Stimulated activated naive CD8-positive, alpha-beta T cell treated with anti-CD3 and anti-CD28 coated beads, Interleukin-15, Interleukin-2, amounts not matched to agents 100 ng/mL and 50 ng/mL, for 24 hours (primary cell): ENCODE data around the gene S100A10.

Source experiments
- H3K27ac Mint-ChIP-seq: one replicate; pipeline ENCODE4 v1.8.0; 2021; ENCODE audit warnings: mild to moderate bottlenecking, mixed read lengths
- H3K27me3 Mint-ChIP-seq: one replicate; pipeline ENCODE4 v1.8.0; 2021; ENCODE audit warnings: mixed read lengths
- H3K36me3 Mint-ChIP-seq: one replicate; pipeline ENCODE4 v1.8.0; 2021; ENCODE audit warnings: low read depth, mixed read lengths
- H3K4me1 Mint-ChIP-seq: one replicate; pipeline ENCODE4 v1.8.0; 2021; ENCODE audit warnings: low read depth, mixed read lengths
- H3K4me3 Mint-ChIP-seq: one replicate; pipeline ENCODE4 v1.8.0; 2021; ENCODE audit warnings: mild to moderate bottlenecking, mixed read lengths
- H3K9me3 Mint-ChIP-seq: one replicate; pipeline ENCODE4 v1.8.0; 2021; ENCODE audit warnings: mixed read lengths

The S100A10 gene

GRCh38 chr1:151968791-151969399 lies 24.8 kb downstream of the S100A10 start:
- peaks cover 28% of the 10 kb centered on the region for H3K4me1 Mint-ChIP-seq
- H3K27ac Mint-ChIP-seq, result no peak overlapping the region
- no peak overlapping the region for H3K4me3 Mint-ChIP-seq
- no peaks in the 10 kb centered on the region for H3K36me3 Mint-ChIP-seq
- peaks cover 3% of the 10 kb centered on the region for H3K27me3 Mint-ChIP-seq
- no peaks in the 10 kb centered on the region for H3K9me3 Mint-ChIP-seq

- Mint-ChIP-seq H3K9me3 (no peaks in the 10 kb centered on the region), H3K4me3 (no peak overlapping the region), H3K27ac (no peak overlapping the region), H3K4me1 (peaks cover 24% of the 10 kb centered on the region), H3K27me3 (peaks cover 3% of the 10 kb centered on the region), H3K36me3 (no peaks in the 10 kb centered on the region)
These were observed 25.6 kb downstream of the S100A10 start for GRCh38 chr1:151968058-151968457.

GRCh38 chr1:151967091-151967490 lies 26.6 kb downstream of the S100A10 start:
- Mint-ChIP-seq H3K9me3 (no peaks in the 10 kb centered on the region), H3K36me3 (no peaks in the 10 kb centered on the region), H3K27ac (no peak overlapping the region), H3K4me1 (peaks cover 17% of the 10 kb centered on the region), H3K27me3 (peaks cover 3% of the 10 kb centered on the region), H3K4me3 (no peak overlapping the region)

- Mint-ChIP-seq H3K4me1 (peaks cover 17% of the 10 kb centered on the region), H3K9me3 (no peaks in the 10 kb centered on the region), H3K4me3 (no peak overlapping the region), H3K27me3 (peaks cover 3% of the 10 kb centered on the region), H3K27ac (no peak overlapping the region), H3K36me3 (no peaks in the 10 kb centered on the region)
These were observed 27.6 kb downstream of the S100A10 start for GRCh38 chr1:151966061-151966460.

- no peaks in the 10 kb centered on the region for H3K36me3 Mint-ChIP-seq
- H3K27ac Mint-ChIP-seq, result no peak overlapping the region
- H3K4me3 Mint-ChIP-seq, result no peak overlapping the region
- no peaks in the 10 kb centered on the region for H3K9me3 Mint-ChIP-seq
- H3K27me3 Mint-ChIP-seq, result peaks cover 3% of the 10 kb centered on the region
- peaks cover 10% of the 10 kb centered on the region for H3K4me1 Mint-ChIP-seq
These were observed 29.1 kb downstream of the S100A10 start for GRCh38 chr1:151964510-151964909.

GRCh38 chr1:151963288-151963687 lies 30.4 kb downstream of the S100A10 start:
- Mint-ChIP-seq H3K4me1 (no peaks in the 10 kb centered on the region), H3K36me3 (no peaks in the 10 kb centered on the region), H3K27me3 (peaks cover 3% of the 10 kb centered on the region), H3K4me3 (no peak overlapping the region), H3K9me3 (no peaks in the 10 kb centered on the region), H3K27ac (no peak overlapping the region)

GRCh38 chr1:151961833-151962232 lies 31.8 kb downstream of the S100A10 start:
- H3K36me3 Mint-ChIP-seq, result no peaks in the 10 kb centered on the region
- no peaks in the 10 kb centered on the region for H3K9me3 Mint-ChIP-seq
- peaks cover 3% of the 10 kb centered on the region for H3K27me3 Mint-ChIP-seq
- H3K4me3 Mint-ChIP-seq, result no peak overlapping the region
- no peak overlapping the region for H3K27ac Mint-ChIP-seq
- H3K4me1 Mint-ChIP-seq, result no peaks in the 10 kb centered on the region

GRCh38 chr1:151960780-151961513 lies 32.7 kb downstream of the S100A10 start:
- no peaks in the 10 kb centered on the region for H3K9me3 Mint-ChIP-seq
- no peaks in the 10 kb centered on the region for H3K4me1 Mint-ChIP-seq
- no peaks in the 10 kb centered on the region for H3K36me3 Mint-ChIP-seq
- H3K27ac Mint-ChIP-seq, result no peak overlapping the region
- peaks cover 5% of the 10 kb centered on the region for H3K27me3 Mint-ChIP-seq
- no peak overlapping the region for H3K4me3 Mint-ChIP-seq

- H3K27ac Mint-ChIP-seq, result no peak overlapping the region
- no peaks in the 10 kb centered on the region for H3K4me1 Mint-ChIP-seq
- H3K4me3 Mint-ChIP-seq, result no peak overlapping the region
- H3K9me3 Mint-ChIP-seq, result no peaks in the 10 kb centered on the region
- H3K27me3 Mint-ChIP-seq, result peaks cover 4% of the 10 kb centered on the region
- H3K36me3 Mint-ChIP-seq, result no peaks in the 10 kb centered on the region
These were observed 34.7 kb downstream of the S100A10 start for GRCh38 chr1:151958959-151959358.

GRCh38 chr1:151956957-151957497 lies 36.6 kb downstream of the S100A10 start:
- H3K9me3 Mint-ChIP-seq, result no peaks in the 10 kb centered on the region
- peaks cover 4% of the 10 kb centered on the region for H3K27me3 Mint-ChIP-seq
- no peak overlapping the region for H3K4me3 Mint-ChIP-seq
- H3K27ac Mint-ChIP-seq, result no peak overlapping the region
- no peaks in the 10 kb centered on the region for H3K4me1 Mint-ChIP-seq
- H3K36me3 Mint-ChIP-seq, result no peaks in the 10 kb centered on the region

GRCh38 chr1:151953409-151954094 lies 40.1 kb downstream of the S100A10 start:
- Mint-ChIP-seq H3K27ac (no peak overlapping the region), H3K4me1 (no peaks in the 10 kb centered on the region), H3K27me3 (peaks cover 4% of the 10 kb centered on the region), H3K9me3 (no peaks in the 10 kb centered on the region), H3K36me3 (no peaks in the 10 kb centered on the region), H3K4me3 (no peak overlapping the region)

GRCh38 chr1:151952811-151953210 lies 40.8 kb downstream of the S100A10 start:
- no peaks in the 10 kb centered on the region for H3K36me3 Mint-ChIP-seq
- H3K4me1 Mint-ChIP-seq, result no peaks in the 10 kb centered on the region

GRCh38 chr1:151949371-151950193 lies 44.1 kb downstream of the S100A10 start:
- Mint-ChIP-seq H3K4me1 (peaks cover 26% of the 10 kb centered on the region), H3K4me3 (no peak overlapping the region), H3K36me3 (no peaks in the 10 kb centered on the region), H3K27ac (no peak overlapping the region), H3K9me3 (no peaks in the 10 kb centered on the region), H3K27me3 (no peaks in the 10 kb centered on the region)

More at GRCh38 chr1:151952811-151953210, 40.8 kb downstream of the S100A10 start:
- Mint-ChIP-seq H3K27ac (no peak overlapping the region), H3K9me3 (no peaks in the 10 kb centered on the region), H3K4me3 (no peak overlapping the region), H3K27me3 (peaks cover 4% of the 10 kb centered on the region)

- Mint-ChIP-seq H3K4me3 (no peak overlapping the region), H3K36me3 (no peaks in the 10 kb centered on the region), H3K4me1 (peaks cover 34% of the 10 kb centered on the region), H3K9me3 (no peaks in the 10 kb centered on the region), H3K27ac (no peak overlapping the region), H3K27me3 (no peaks in the 10 kb centered on the region)
These were observed 45.2 kb downstream of the S100A10 start for GRCh38 chr1:151948506-151948905.
